ENCODE results near the gene AFMID. TPM values are rescaled to one million over a fixed set of nuclear protein-coding genes. Genes with fewer than 3 reads are reported as not detected.

Gene AFMID
- total and polyA plus RNA-seq, 2 of the 13 experiments (the other 11 are each of a cell fraction or from before 2014, with no cell fraction given): 249 to 270 TPM

- TF ChIP-seq ZNF569 (CRISPR knock-in tag; IDR thresholded peaks at IDR 0.05; ENCODE audit: borderline replicate concordance): no peak
- TF ChIP-seq ATF5 (CRISPR knock-in tag; IDR thresholded peaks at IDR 0.05; ENCODE audit: low read depth): no peak
- no peak for TF ChIP-seq RFXANK (CRISPR knock-in tag; IDR thresholded peaks at IDR 0.05)
- peak; percentile 26; the same call in 1 of the 2 replicates for TF ChIP-seq GABPB1 (CRISPR knock-in tag; IDR thresholded peaks at IDR 0.05)
- TF ChIP-seq MNT (IDR thresholded peaks at IDR 0.05): no peak
- no peak for TF ChIP-seq ZNF3 (CRISPR knock-in tag; IDR thresholded peaks at IDR 0.05)
- no peak for TF ChIP-seq THYN1 (CRISPR knock-in tag; IDR thresholded peaks at IDR 0.05; ENCODE audit: borderline replicate concordance, low read depth)
- no peak for TF ChIP-seq ZNF644 (CRISPR knock-in tag; IDR thresholded peaks at IDR 0.05; ENCODE audit: low read depth)
- TF ChIP-seq PCBP2 (optimal IDR thresholded peaks at IDR 0.05; ENCODE audit: low read depth, low read length, poor library complexity, severe bottlenecking): no peak
- TF ChIP-seq HBP1 (CRISPR knock-in tag; IDR thresholded peaks at IDR 0.05; ENCODE audit: low read depth): no peak
- TF ChIP-seq ZNF879 (CRISPR knock-in tag; IDR thresholded peaks at IDR 0.05): no peak
- TF ChIP-seq RBAK (CRISPR knock-in tag; IDR thresholded peaks at IDR 0.05): no peak
- TF ChIP-seq ARNTL (CRISPR knock-in tag; IDR thresholded peaks at IDR 0.05): no peak
- TF ChIP-seq WIZ (CRISPR knock-in tag; IDR thresholded peaks at IDR 0.05): no peak
- no peak for TF ChIP-seq ZNF709 (CRISPR knock-in tag; IDR thresholded peaks at IDR 0.05)
- no peak for TF ChIP-seq LCORL (IDR thresholded peaks at IDR 0.05)
- TF ChIP-seq LCORL (CRISPR knock-in tag; IDR thresholded peaks at IDR 0.05): no peak
- no peak for TF ChIP-seq JARID2 (CRISPR knock-in tag; IDR thresholded peaks at IDR 0.05; ENCODE audit: insufficient replicate concordance)
- TF ChIP-seq ZSCAN12 (CRISPR knock-in tag; IDR thresholded peaks at IDR 0.05): no peak
- TF ChIP-seq ZZZ3 (CRISPR knock-in tag; IDR thresholded peaks at IDR 0.05; ENCODE audit: borderline replicate concordance): no peak
- TF ChIP-seq NR2F1 (CRISPR knock-in tag; IDR thresholded peaks at IDR 0.05): no peak
- no peak for TF ChIP-seq ZNF710 (CRISPR knock-in tag; IDR thresholded peaks at IDR 0.05; ENCODE audit: borderline replicate concordance)
- TF ChIP-seq NR2C2 (CRISPR knock-in tag; IDR thresholded peaks at IDR 0.05; ENCODE audit: borderline replicate concordance): no peak
Measured at GRCh38 chr17:78242024-78242742, 55.0 kb downstream of the AFMID start (continued).

All from HepG2 (cell line).